K562 (cell line): ENCODE results near the gene PI4KA. TPM values are rescaled to one million over a fixed set of nuclear protein-coding genes. Genes with fewer than 3 reads are reported as not detected.
"Not testable (repeated sequence)": the region's sequence is repeated elsewhere in the genome, so short reads cannot be mapped to it uniquely, and the experiment has no call there.

Experiments used
- ARID4B ChIP-seq: sonication (generic); formaldehyde crosslinking; IDR thresholded peaks from 2 replicates; pipeline ENCODE4 v1.8.0; 2022; ENCODE audit warnings: mild to moderate bottlenecking, missing genetic modification reagents
- ELK1 ChIP-seq: sonication (generic); formaldehyde crosslinking; IDR thresholded peaks from 2 replicates; pipeline ENCODE4 v1.8.1; 2022; ENCODE audit warnings: missing genetic modification reagents
- FOXM1 ChIP-seq, 2 experiments: fragments of 450-650 bp in 1 of 2; sonication (generic) in 1 of 2; formaldehyde crosslinking in 1 of 2; IDR thresholded peaks; 2 replicates each; pipeline versions ENCODE4 v1.6.1 to v1.9.0; 2017 to 2022; ENCODE audit warnings: low read depth in 2 of 2, mild to moderate bottlenecking in 2 of 2, missing genetic modification reagents in 1 of 2, moderate library complexity in 1 of 2
- HDAC1 ChIP-seq, 2 experiments: fragments of 450-650 bp; IDR thresholded peaks; 2 replicates each; pipeline ENCODE4 v1.6.1; 2016 to 2017; ENCODE audit warnings: inconsistent platforms in 1 of 2, mild to moderate bottlenecking in 1 of 2, moderate library complexity in 1 of 2
- HMGXB4 ChIP-seq: sonication (generic); formaldehyde crosslinking; IDR thresholded peaks from 2 replicates; pipeline ENCODE4 v1.8.1; 2023; ENCODE audit warnings: mild to moderate bottlenecking, missing genetic modification reagents
- HNRNPK ChIP-seq: fragments of 200-400 bp; formaldehyde crosslinking; IDR thresholded peaks from one replicate; pipeline ENCODE4 v1.6.1; 2018; ENCODE audit warnings: mild to moderate bottlenecking, low read depth, low read length; ENCODE audit not compliant: poor library complexity, severe bottlenecking
- POLR2G ChIP-seq: fragments of 200-400 bp; formaldehyde crosslinking; IDR thresholded peaks from 2 replicates; pipeline ENCODE4 v1.6.1; 2017; ENCODE audit warnings: low read depth, mild to moderate bottlenecking, antibody characterized with exemption, low read length, moderate library complexity
- RB1 ChIP-seq: fragments of 450-650 bp; IDR thresholded peaks from 2 replicates; pipeline ENCODE4 v1.6.1; 2017; ENCODE audit warnings: low read depth, mild to moderate bottlenecking
- SAFB ChIP-seq: fragments of 200-400 bp; formaldehyde crosslinking; IDR thresholded peaks from 2 replicates; pipeline ENCODE4 v1.6.1; 2017; ENCODE audit warnings: low read depth, low read length, borderline replicate concordance
- SIN3B ChIP-seq: fragments of 450-650 bp; IDR thresholded peaks from 2 replicates; pipeline ENCODE4 v1.6.1; 2017; ENCODE audit warnings: low read depth, mild to moderate bottlenecking, moderate library complexity
- ZC3H4 ChIP-seq: sonication (generic); formaldehyde crosslinking; IDR thresholded peaks from 2 replicates; pipeline ENCODE4 v1.9.0; 2021; ENCODE audit warnings: missing genetic modification reagents, borderline replicate concordance
- ZFX ChIP-seq: sonication (generic); formaldehyde crosslinking; IDR thresholded peaks from 2 replicates; pipeline ENCODE4 v1.8.0; 2022; ENCODE audit warnings: mild to moderate bottlenecking, missing genetic modification reagents, moderate library complexity
- ZNF124 ChIP-seq: sonication (generic); formaldehyde crosslinking; IDR thresholded peaks from 2 replicates; pipeline ENCODE4 v1.8.1; 2022; ENCODE audit warnings: missing genetic modification reagents
- ZNF395 ChIP-seq: fragments of 200-800 bp; sonication (Bioruptor generic); IDR thresholded peaks from 2 replicates; pipeline ENCODE4 v1.6.1; 2017; ENCODE audit warnings: missing genetic modification characterization, missing compliant biosample characterization
- polyA plus RNA-seq, 8 experiments: library from polyadenylated mRNA; depleted of rRNA in 4 of 8; stranded (reverse) in 5 of 8; unstranded in 3 of 8; fragments of >200 nt; fragmentation: Nextera tagmentation in 2 of 8; fragmentation: Illumina TruSeq in 1 of 8; extraction: Ambion mirVana in 2 of 8; extraction: Trizol in 1 of 8; gene quantifications; 2 replicates each; pipeline versions ENCODE4 v1.2.1 to v1.2.3, GENCODE V29; 2011 to 2014; ENCODE audit warnings: inconsistent platforms in 1 of 8, missing spikeins in 1 of 8
- total RNA-seq, 7 experiments: library from RNA; depleted of rRNA in 6 of 7; stranded (reverse); fragments of >200 nt in 6 of 7; fragmentation: Illumina TruSeq in 2 of 7; extraction: Trizol in 2 of 7; gene quantifications; 2 replicates each; pipeline versions ENCODE4 v1.2.1 to v1.2.3, GENCODE V29; 2011 to 2021; ENCODE audit warnings: low replicate concordance in 1 of 7

The PI4KA gene
- total and polyA plus RNA-seq, 9 of the 15 experiments (the other 6 are each of a cell fraction or from before 2014, with no cell fraction given), result 7.3 to 187 (median 84.7) TPM

GRCh38 chr22:20703816-20704609, 154.6 kb downstream of the PI4KA start (continued):
- TF ChIP-seq RB1 (peak; percentile 65; the same call in 1 of the 2 replicates), ARID4B (CRISPR knock-in tag) (peak; percentile 65; the same call in 1 of the 2 replicates), HDAC1 (IDR thresholded peaks at IDR 0.05) (0 out of 4 replicates have a peak, but pooled peaks of 1 of the 2 experiments have one; percentile 20), POLR2G (peak; percentile 62), FOXM1 (CRISPR knock-in tag; IDR thresholded peaks at IDR 0.05; ENCODE audit: low read depth) (peak; percentile 54; the same call in 1 of the 2 replicates), HNRNPK (peak; percentile 17), SAFB (0 out of 2 replicates have a peak, but pooled peaks have one; percentile 24), SIN3B (0 out of 2 replicates have a peak, but pooled peaks have one; percentile 42), ZNF124 (peak; percentile 79; the same call in 1 of the 2 replicates), ZNF395 (CRISPR knock-in tag) (0 out of 2 replicates have a peak, but pooled peaks have one; percentile 24), ZC3H4 (0 out of 2 replicates have a peak, but pooled peaks have one; percentile 16), ZFX (CRISPR knock-in tag) (peak; percentile 14; the same call in 1 of the 2 replicates), HMGXB4 (CRISPR knock-in tag) (0 out of 2 replicates have a peak, but pooled peaks have one; percentile 42), ELK1 (peak; percentile 24; the same call in 1 of the 2 replicates)
- not testable (repeated sequence) for TF ChIP-seq FOXM1 (IDR thresholded peaks at IDR 0.05; ENCODE audit: low read depth)
